ENCODE results near the gene HOXA7.
A peak's percentile ranks its signal among the peaks of the same experiment; 100 is the strongest.

HOXA7 gene

GRCh38 chr7:27191161-27191731 lies 34.8 kb upstream of the HOXA7 start:
- Histone ChIP-seq H3K9me3 (no peaks in the 10 kb centered on the region), H3K27ac (no peak overlapping the region), H3K4me1 (ENCODE audit: control insufficient read depth in 1 of 2, insufficient read depth in 1 of 2, low read depth in 1 of 2, low read length in 1 of 2) (peaks cover 35 to 42% of the 10 kb centered on the region in 2 experiments), H3K4me3 (ENCODE audit: low read depth in 1 of 2, low read length in 1 of 2) (peak overlapping the region in 1 of 2 experiments; percentile 68), H3K27me3 (peaks cover 100% of the 10 kb centered on the region), H3K36me3 (no peaks in the 10 kb centered on the region)
- TF ChIP-seq, protein P1, sequence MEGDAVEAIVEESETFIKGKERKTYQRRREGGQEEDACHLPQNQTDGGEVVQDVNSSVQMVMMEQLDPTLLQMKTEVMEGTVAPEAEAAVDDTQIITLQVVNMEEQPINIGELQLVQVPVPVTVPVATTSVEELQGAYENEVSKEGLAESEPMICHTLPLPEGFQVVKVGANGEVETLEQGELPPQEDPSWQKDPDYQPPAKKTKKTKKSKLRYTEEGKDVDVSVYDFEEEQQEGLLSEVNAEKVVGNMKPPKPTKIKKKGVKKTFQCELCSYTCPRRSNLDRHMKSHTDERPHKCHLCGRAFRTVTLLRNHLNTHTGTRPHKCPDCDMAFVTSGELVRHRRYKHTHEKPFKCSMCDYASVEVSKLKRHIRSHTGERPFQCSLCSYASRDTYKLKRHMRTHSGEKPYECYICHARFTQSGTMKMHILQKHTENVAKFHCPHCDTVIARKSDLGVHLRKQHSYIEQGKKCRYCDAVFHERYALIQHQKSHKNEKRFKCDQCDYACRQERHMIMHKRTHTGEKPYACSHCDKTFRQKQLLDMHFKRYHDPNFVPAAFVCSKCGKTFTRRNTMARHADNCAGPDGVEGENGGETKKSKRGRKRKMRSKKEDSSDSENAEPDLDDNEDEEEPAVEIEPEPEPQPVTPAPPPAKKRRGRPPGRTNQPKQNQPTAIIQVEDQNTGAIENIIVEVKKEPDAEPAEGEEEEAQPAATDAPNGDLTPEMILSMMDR (IDR thresholded peaks at IDR 0.05): no peak

DNA sequence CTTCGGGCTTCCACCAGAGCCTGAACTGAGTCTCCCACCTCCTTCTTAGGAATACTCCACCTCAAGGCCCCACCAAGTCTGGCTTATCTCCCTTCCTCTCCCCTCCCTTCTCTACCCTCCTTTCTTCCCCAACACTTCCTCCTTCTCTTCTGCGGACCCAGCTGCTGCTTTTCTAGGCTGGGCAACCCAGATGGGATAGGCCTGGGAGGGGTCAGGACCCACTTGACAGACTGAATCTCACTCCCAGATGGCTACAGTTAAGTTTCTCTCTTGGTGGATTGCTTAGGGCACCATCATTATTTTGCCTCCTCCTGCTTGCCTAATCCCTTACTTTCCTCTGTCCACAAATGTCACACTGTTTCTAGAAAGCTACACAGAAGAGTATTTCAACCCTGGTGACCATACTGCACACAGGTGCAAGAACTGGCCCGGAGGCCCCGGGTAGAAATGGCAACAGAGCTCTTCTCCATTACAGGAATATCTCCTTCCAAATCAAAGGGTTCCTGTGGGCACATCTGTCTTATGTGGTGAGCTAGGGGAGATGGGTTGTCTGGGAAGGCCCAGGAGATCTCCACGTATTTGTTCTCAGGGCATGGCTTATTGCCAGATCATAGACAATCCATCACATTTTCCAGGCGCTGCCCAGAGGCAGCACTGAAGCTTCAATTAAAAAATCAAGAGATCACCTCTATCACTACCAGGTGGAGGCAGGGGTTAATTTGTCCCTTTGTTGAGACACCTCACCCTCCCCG lies 33.7 kb upstream of the HOXA7 start:
- no peak overlapping the region for H3K27ac ChIP-seq
- H3K4me3 ChIP-seq (ENCODE audit: low read depth in 1 of 2, low read length in 1 of 2): no peak overlapping the region
- no peaks in the 10 kb centered on the region for H3K9me3 ChIP-seq
- TF ChIP-seq, protein P1 (IDR thresholded peaks at IDR 0.05): no peak
- H3K27me3 ChIP-seq: peaks cover 100% of the 10 kb centered on the region
- peaks cover 45 to 53% of the 10 kb centered on the region in 2 experiments for H3K4me1 ChIP-seq (ENCODE audit: control insufficient read depth in 1 of 2, insufficient read depth in 1 of 2, low read depth in 1 of 2, low read length in 1 of 2)
- no peaks in the 10 kb centered on the region for H3K36me3 ChIP-seq

GRCh38 chr7:27189295-27189996 lies 33.0 kb upstream of the HOXA7 start:
- peak overlapping the region; percentile 1 to 50 for H3K4me3 ChIP-seq (ENCODE audit: low read depth in 1 of 2, low read length in 1 of 2)
- H3K9me3 ChIP-seq: no peaks in the 10 kb centered on the region
- H3K27ac ChIP-seq: no peak overlapping the region
- TF ChIP-seq, protein P1 (IDR thresholded peaks at IDR 0.05): no peak
- no peaks in the 10 kb centered on the region for H3K36me3 ChIP-seq
- peaks cover 51 to 60% of the 10 kb centered on the region in 2 experiments for H3K4me1 ChIP-seq (ENCODE audit: control insufficient read depth in 1 of 2, insufficient read depth in 1 of 2, low read depth in 1 of 2, low read length in 1 of 2)
- H3K27me3 ChIP-seq: peaks cover 100% of the 10 kb centered on the region

- H3K27ac ChIP-seq: no peak overlapping the region
- H3K4me3 ChIP-seq (ENCODE audit: low read depth in 1 of 2, low read length in 1 of 2): peak overlapping the region; percentile 1 to 50
- H3K27me3 ChIP-seq: peaks cover 100% of the 10 kb centered on the region
- no peaks in the 10 kb centered on the region for H3K9me3 ChIP-seq
- TF ChIP-seq, protein P1 (IDR thresholded peaks at IDR 0.05): no peak
- H3K4me1 ChIP-seq (ENCODE audit: control insufficient read depth in 1 of 2, insufficient read depth in 1 of 2, low read depth in 1 of 2, low read length in 1 of 2): peaks cover 58 to 66% of the 10 kb centered on the region in 2 experiments
- no peaks in the 10 kb centered on the region for H3K36me3 ChIP-seq
These were observed 32.2 kb upstream of the HOXA7 start for GRCh38 chr7:27188386-27189294.
